GM19238 (cell line): ENCODE results near the gene GPR161.

ENCODE experiments used
- DNase-seq: peaks from one replicate; pipeline ENCODE4 v3.0.0; 2011; ENCODE audit warnings: low spot score; ENCODE audit not compliant: insufficient read length

The GPR161 gene

DNA sequence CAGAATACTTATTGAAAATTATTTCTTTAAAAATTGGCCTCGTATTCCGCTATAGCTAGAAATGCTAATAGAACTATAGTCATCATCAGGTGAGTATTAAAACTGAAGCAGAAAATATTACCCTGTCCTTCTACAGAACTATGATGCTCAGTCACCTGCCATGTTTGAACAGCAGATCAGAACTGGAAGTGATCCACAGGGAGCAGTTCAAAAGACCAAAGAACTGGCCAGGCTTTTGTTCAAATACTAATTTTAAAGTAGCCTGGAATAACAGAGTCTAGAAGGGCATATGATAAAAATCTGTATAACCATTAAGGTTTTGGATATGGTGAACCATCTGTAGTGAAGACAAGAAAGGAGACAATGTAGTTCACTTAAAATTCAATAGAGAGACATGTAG is 94.4 kb downstream of the GPR161 start:
- DNase-seq: no peak

DNA sequence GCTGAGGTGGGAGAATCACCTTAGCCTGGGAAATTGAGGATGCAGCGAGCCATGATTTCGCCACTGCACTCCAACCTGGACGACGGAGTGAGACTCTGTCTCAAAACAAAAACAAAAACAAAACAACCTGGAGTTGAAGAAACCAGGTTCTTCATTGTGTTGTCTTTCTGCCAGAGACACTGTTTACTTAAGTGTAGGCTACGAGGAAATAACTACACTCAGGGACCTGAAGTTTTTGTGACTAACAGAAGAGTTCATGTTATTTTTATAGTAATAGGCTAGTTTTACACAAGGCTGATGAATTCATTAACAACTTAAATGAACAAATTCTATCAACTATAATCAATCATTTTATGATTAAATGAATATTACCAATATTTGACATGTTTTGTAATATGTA is 101.4 kb downstream of the GPR161 start:
- no peak for DNase-seq

DNA sequence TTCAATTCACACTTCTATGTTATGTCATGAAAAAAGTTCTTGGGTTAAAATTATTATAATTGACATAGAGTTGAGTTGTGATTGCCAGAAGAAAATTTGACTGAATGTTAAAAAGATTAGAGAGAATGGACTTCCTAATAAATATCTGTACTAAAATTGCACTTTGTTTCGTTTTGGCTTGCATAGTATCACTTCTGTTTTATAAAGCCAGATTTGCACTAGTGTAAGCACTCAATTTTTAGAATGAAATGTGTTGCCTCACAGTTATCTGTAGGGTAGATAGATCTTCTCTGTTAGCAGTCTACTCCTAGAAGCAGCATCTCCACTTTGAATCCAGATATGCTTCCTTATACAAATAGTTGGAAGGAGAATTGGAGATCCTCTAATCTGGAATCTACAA is 104.7 kb downstream of the GPR161 start:
- no peak for DNase-seq

DNA sequence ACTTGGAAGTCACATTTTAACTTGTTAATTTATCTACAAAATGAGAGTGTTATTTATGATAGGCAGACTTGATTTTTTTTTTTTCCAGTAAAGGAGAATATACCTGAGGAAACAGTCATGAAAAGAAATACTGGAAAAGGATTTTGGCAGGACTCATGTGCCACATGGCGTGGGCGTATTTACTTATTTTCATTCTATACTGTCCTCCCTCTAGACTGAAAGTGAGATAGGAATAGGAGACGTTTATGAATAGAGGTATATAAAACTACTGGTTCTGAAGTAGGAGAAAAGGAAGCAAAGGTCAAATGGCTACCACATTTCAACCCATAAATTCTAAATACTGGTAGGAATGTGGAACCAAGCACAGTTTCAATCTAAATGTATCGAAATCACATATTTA is 105.1 kb downstream of the GPR161 start:
- no peak for DNase-seq

DNA sequence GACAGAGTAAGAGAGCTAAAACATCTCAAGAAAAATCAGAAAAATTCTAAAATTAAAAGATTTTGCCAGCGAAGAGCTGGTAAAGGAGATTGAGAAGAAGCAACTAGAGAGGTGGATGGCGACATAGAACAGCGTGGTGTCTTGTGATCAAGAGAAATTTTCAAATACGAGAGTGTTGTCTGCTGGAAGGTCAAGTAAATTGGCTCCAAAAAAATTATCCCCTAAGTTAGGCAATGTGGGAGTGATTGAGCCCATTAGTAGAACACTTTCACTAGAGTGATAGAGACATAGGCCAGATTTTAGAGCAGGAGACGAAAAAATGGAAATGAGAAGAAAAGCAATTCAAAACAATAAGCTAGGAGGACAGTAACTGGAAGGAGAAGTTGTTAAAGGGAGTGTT is 105.5 kb downstream of the GPR161 start:
- DNase-seq: no peak
